Activated T-helper 1 cell treated with anti-CD3 and anti-CD28 coated beads, Interleukin-12 subunit alpha, Interleukin-12 subunit beta, Interleukin-2, Interleukin-4 antibody, amounts not matched to agents 30 ng/mL and 10 ng/mL and 1 ng/mL, durations not matched to agents 14 hours and 24 hours and 36 hours (primary cell): Measurements from ENCODE around the gene RAPH1. TPM values are rescaled to one million over a fixed set of nuclear protein-coding genes. Genes with fewer than 3 reads are reported as not detected.
"Not testable (repeated sequence)": the region's sequence is repeated elsewhere in the genome, so short reads cannot be mapped to it uniquely, and the experiment has no call there.

Experiments
- DNase-seq: peaks from one replicate; pipeline ENCODE4 v3.0.0; 2021; ENCODE audit warnings: low spot score
- H3K27ac Mint-ChIP-seq: one replicate; pipeline ENCODE4 v1.8.0; 2021; ENCODE audit warnings: mild to moderate bottlenecking, mixed read lengths
- H3K27me3 Mint-ChIP-seq: one replicate; pipeline ENCODE4 v1.8.0; 2022; ENCODE audit warnings: mild to moderate bottlenecking, moderate library complexity, mixed read lengths; ENCODE audit not compliant: insufficient read depth
- H3K36me3 Mint-ChIP-seq: one replicate; pipeline ENCODE4 v1.8.0; 2021; ENCODE audit warnings: low read depth, mixed read lengths
- H3K4me1 Mint-ChIP-seq: one replicate; pipeline ENCODE4 v1.8.0; 2021; ENCODE audit warnings: low read depth, mixed read lengths
- H3K4me3 Mint-ChIP-seq: one replicate; pipeline ENCODE4 v1.8.0; 2021; ENCODE audit warnings: mild to moderate bottlenecking, moderate library complexity, mixed read lengths
- H3K9me3 Mint-ChIP-seq: one replicate; pipeline ENCODE4 v1.8.0; 2021; ENCODE audit warnings: mixed read lengths
- intact Hi-C: fragments of 100-400 bp; cut with micrococcal nuclease; formaldehyde crosslinking; loops from one replicate; pipeline ENCODE4 v1.15.1; 2024
- total RNA-seq: library from RNA; stranded (reverse); gene quantifications from 2 replicates; pipeline ENCODE4 v1.2.3, GENCODE V29; 2022

RAPH1 gene
- total RNA-seq, 1 donor from 2014 or later: 4.6 TPM

DNA sequence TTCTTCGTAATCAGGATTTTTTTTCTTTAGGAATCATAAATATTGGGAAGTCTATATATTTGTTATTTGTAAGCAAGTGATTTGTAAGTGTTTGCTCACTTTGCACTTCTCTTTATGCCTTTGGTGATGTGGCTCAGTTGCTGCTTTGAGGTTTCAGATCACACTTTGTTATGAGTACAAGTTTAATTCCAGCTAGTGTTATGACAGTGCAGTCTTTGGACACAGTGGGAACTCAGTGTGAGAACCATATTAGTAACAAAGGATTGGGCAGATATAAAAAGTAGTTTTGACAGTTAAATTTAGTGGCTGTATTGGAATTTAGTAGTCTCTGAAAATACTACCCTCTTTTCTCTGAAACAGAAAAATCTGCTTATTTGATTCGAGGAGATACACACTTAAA, 139.2 kb downstream of the RAPH1 start:
- Mint-ChIP-seq H3K9me3 (peaks cover 7% of the 10 kb centered on the region), H3K27me3 (no peaks in the 10 kb centered on the region), H3K27ac (no peak overlapping the region), H3K4me3 (no peak overlapping the region), H3K4me1 (peaks cover 5% of the 10 kb centered on the region), H3K36me3 (peaks cover 15% of the 10 kb centered on the region)
- no peak for DNase-seq
- intact Hi-C loops: no loop called here

- no peaks in the 10 kb centered on the region for H3K27me3 Mint-ChIP-seq
- peaks cover 7% of the 10 kb centered on the region for H3K9me3 Mint-ChIP-seq
- intact Hi-C loops: no loop called here
- no peak overlapping the region for H3K4me3 Mint-ChIP-seq
- H3K36me3 Mint-ChIP-seq: peaks cover 16% of the 10 kb centered on the region
- H3K27ac Mint-ChIP-seq: no peak overlapping the region
- DNase-seq: no peak
- H3K4me1 Mint-ChIP-seq: peaks cover 5% of the 10 kb centered on the region
Measured at GRCh38 chr2:203394519-203395227, 140.4 kb downstream of the RAPH1 start.

DNA sequence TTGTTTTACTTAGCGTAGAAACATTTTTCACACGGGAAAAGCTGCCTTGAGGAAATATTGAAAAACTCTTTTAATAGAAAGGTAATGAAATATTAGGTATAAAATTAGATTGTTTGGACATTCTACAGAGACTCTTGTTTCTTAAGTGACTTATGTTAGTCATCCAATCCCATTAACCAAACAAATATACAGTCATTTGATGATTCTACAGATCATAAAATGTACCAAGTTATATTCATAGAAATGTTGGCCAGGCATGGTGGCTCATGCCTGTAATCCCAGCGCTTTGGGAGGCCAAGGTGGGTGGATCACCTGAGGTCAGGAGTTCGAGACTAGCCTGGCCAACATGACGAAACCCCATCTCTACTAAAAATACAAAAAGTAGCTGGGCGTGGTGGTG, 146.9 kb downstream of the RAPH1 start:
- intact Hi-C loops, H3K36me3 Mint-ChIP-seq, H3K9me3 Mint-ChIP-seq, H3K4me1 Mint-ChIP-seq, H3K4me3 Mint-ChIP-seq, H3K27me3 Mint-ChIP-seq, DNase-seq, H3K27ac Mint-ChIP-seq: not testable (repeated sequence)

- H3K4me1 Mint-ChIP-seq: no peaks in the 10 kb centered on the region
- no peak overlapping the region for H3K27ac Mint-ChIP-seq
- no peak for DNase-seq
- H3K36me3 Mint-ChIP-seq: peaks cover 3% of the 10 kb centered on the region
- H3K27me3 Mint-ChIP-seq: no peaks in the 10 kb centered on the region
- no peaks in the 10 kb centered on the region for H3K9me3 Mint-ChIP-seq
- no peak overlapping the region for H3K4me3 Mint-ChIP-seq
- intact Hi-C loops: no loop called here
Measured at GRCh38 chr2:203383038-203383437, 152.1 kb downstream of the RAPH1 start.

DNA sequence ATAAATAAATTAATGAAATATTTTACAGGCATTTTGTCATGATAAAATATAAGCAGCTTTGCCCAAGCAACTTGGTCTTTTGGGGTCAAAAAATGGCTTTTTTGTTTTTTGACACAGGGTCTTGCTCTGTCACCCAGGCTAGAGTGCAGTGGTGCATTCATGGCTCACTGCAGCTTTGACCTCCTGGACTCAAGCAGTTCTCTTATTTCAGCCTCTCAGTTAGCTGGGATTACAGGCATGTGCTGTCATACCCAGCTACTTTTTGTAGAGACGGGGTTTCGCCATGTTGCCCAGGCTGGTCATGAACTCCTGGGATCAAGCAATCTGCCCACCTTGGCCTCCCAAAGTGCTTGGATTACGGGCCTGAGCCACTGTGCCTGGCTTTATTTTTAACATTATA, 155.9 kb downstream of the RAPH1 start:
- H3K27ac Mint-ChIP-seq: no peak overlapping the region
- H3K4me3 Mint-ChIP-seq: no peak overlapping the region
- no peaks in the 10 kb centered on the region for H3K27me3 Mint-ChIP-seq
- intact Hi-C loops: no loop called here
- H3K9me3 Mint-ChIP-seq: no peaks in the 10 kb centered on the region
- no peaks in the 10 kb centered on the region for H3K4me1 Mint-ChIP-seq
- DNase-seq: no peak
- H3K36me3 Mint-ChIP-seq: no peaks in the 10 kb centered on the region

GRCh38 chr2:203376173-203376572, 158.9 kb downstream of the RAPH1 start:
- H3K36me3 Mint-ChIP-seq: no peaks in the 10 kb centered on the region
- H3K27me3 Mint-ChIP-seq: no peaks in the 10 kb centered on the region
- no peaks in the 10 kb centered on the region for H3K4me1 Mint-ChIP-seq
- no peak overlapping the region for H3K4me3 Mint-ChIP-seq
- H3K27ac Mint-ChIP-seq: no peak overlapping the region
- no peak for DNase-seq
- H3K9me3 Mint-ChIP-seq: no peaks in the 10 kb centered on the region
- intact Hi-C loops: no loop called here

DNA sequence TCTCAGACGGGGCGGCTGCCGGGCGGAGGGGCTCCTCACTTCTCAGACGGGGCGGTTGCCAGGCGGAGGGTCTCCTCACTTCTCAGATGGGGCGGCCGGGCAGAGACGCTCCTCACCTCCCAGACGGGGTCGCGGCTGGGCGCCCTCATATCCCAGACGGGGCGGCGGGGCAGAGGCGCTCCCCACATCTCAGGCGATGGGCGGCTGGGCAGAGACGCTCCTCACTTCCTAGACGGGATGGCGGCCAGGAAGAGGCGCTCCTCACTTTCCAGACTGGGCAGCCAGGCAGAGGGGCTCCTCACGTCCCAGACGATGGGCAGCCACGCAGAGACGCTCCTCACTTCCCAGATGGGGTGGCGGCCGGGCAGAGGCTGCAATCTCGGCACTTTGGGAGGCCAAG, 162.4 kb downstream of the RAPH1 start:
- H3K9me3 Mint-ChIP-seq, H3K27ac Mint-ChIP-seq, H3K4me3 Mint-ChIP-seq, H3K36me3 Mint-ChIP-seq, H3K4me1 Mint-ChIP-seq, H3K27me3 Mint-ChIP-seq, DNase-seq, intact Hi-C loops: not testable (repeated sequence)

GRCh38 chr2:203366639-203367466, 168.2 kb downstream of the RAPH1 start:
- Mint-ChIP-seq H3K36me3 (no peaks in the 10 kb centered on the region), H3K9me3 (no peaks in the 10 kb centered on the region), H3K4me1 (no peaks in the 10 kb centered on the region), H3K27ac (no peak overlapping the region), H3K4me3 (no peak overlapping the region), H3K27me3 (no peaks in the 10 kb centered on the region)
- intact Hi-C loops: no loop called here
- DNase-seq: no peak

DNA sequence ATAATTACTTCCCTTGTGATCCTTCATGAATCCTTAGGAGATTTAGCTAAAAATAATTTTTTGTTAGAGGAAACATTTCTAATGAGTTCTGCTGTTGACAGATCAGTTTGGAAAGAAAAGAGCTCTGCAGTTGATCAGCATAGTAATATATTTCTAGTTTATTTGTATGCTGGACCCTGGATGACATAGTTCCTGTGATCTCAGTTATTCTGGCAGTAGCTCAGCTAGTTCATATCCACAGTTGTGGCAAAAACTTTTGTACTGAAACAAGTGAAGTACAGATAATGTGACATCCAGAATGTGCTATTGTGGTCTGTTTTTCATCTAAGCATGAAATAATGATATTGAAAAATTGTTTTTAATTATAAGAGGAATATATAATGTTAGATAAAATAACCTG, 173.2 kb downstream of the RAPH1 start:
- no peaks in the 10 kb centered on the region for H3K9me3 Mint-ChIP-seq
- no peaks in the 10 kb centered on the region for H3K27me3 Mint-ChIP-seq
- peaks cover 5% of the 10 kb centered on the region for H3K36me3 Mint-ChIP-seq
- intact Hi-C loops: no loop called here
- H3K27ac Mint-ChIP-seq: no peak overlapping the region
- H3K4me3 Mint-ChIP-seq: no peak overlapping the region
- DNase-seq: no peak
- H3K4me1 Mint-ChIP-seq: no peaks in the 10 kb centered on the region

GRCh38 chr2:203361495-203361894, 173.6 kb downstream of the RAPH1 start:
- no peak overlapping the region for H3K27ac Mint-ChIP-seq
- intact Hi-C loops: no loop called here
- peaks cover 5% of the 10 kb centered on the region for H3K36me3 Mint-ChIP-seq

DNA sequence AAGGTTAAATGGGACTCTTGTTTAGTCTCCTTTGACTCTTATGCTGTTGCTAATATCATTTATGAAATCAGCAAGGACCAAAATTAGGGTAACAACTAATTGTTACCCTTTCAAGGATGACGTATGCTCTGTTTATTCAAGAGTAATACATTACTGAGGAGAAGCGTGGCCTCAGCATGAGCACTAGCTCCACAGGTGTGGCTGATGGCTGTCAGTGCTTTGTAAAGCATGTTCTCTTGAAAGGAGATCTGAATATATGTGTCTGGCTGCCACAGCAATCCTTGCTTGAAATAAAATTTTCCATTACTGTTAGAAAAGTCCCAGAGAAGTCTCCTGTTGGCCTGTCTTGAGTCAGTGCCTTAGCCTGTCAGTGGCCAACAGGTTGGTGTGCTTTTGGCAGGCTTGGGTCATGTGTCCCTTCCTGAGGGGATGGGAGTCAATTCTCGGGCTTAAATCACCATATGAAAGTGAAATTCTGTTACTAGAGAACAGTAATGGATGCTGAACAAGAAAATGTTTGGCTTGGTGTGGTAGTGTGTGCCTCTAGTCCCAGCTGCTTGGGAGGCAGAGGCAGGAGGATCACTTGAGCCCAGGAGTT, 174.2 kb downstream of the RAPH1 start:
- no peaks in the 10 kb centered on the region for H3K9me3 Mint-ChIP-seq
- DNase-seq: no peak

More at GRCh38 chr2:203361495-203361894, 173.6 kb downstream of the RAPH1 start:
- Mint-ChIP-seq H3K4me1 (no peaks in the 10 kb centered on the region), H3K9me3 (no peaks in the 10 kb centered on the region), H3K27me3 (no peaks in the 10 kb centered on the region), H3K4me3 (no peak overlapping the region)
- no peak for DNase-seq

GRCh38 chr2:203359450-203359849, 175.7 kb downstream of the RAPH1 start:
- Mint-ChIP-seq H3K9me3 (no peaks in the 10 kb centered on the region), H3K36me3 (peaks cover 5% of the 10 kb centered on the region), H3K4me3 (no peak overlapping the region), H3K27me3 (no peaks in the 10 kb centered on the region), H3K4me1 (no peaks in the 10 kb centered on the region), H3K27ac (no peak overlapping the region)
- intact Hi-C loops: no loop called here
- no peak for DNase-seq

More for the DNA sequence above, 174.2 kb downstream of the RAPH1 start:
- no peak overlapping the region for H3K27ac Mint-ChIP-seq
- no peaks in the 10 kb centered on the region for H3K4me1 Mint-ChIP-seq
- H3K36me3 Mint-ChIP-seq: peaks cover 5% of the 10 kb centered on the region
- no peaks in the 10 kb centered on the region for H3K27me3 Mint-ChIP-seq
- intact Hi-C loops: no loop called here
- H3K4me3 Mint-ChIP-seq: no peak overlapping the region

- peaks cover 5% of the 10 kb centered on the region for H3K36me3 Mint-ChIP-seq
- H3K4me3 Mint-ChIP-seq: no peak overlapping the region
- H3K9me3 Mint-ChIP-seq: no peaks in the 10 kb centered on the region
- intact Hi-C loops: no loop called here
- no peak for DNase-seq
- H3K27me3 Mint-ChIP-seq: no peaks in the 10 kb centered on the region
- no peaks in the 10 kb centered on the region for H3K4me1 Mint-ChIP-seq
- H3K27ac Mint-ChIP-seq: no peak overlapping the region
Measured at GRCh38 chr2:203354966-203355365, 180.1 kb downstream of the RAPH1 start.
